Subcutaneous adipose tissue (tissue), 4 donors: ENCODE measurements around the gene ZNF611. TPM values are rescaled to one million over a fixed set of nuclear protein-coding genes. Genes with fewer than 3 reads are reported as not detected.

ENCODE experiments used
- CTCF ChIP-seq: fragments of 450-650 bp; IDR thresholded peaks from one replicate; pipeline ENCODE4 v1.5.1; 2016; ENCODE audit warnings: low read depth, mild to moderate bottlenecking, control low read depth, antibody characterized with exemption, moderate library complexity
- total RNA-seq, 4 donors: library from RNA; depleted of rRNA; stranded (reverse); fragments of >200 nt; gene quantifications; one replicate each; pipeline ENCODE4 v1.1.0, GENCODE V29; 2016

Gene ZNF611
- total RNA-seq, 4 donors from 2014 or later, result 13.9 to 21.7 (median 16.9) TPM

GRCh38 chr19:52662631-52663030 lies 72.2 kb downstream of the ZNF611 start:
- no peak for TF ChIP-seq CTCF

- TF ChIP-seq CTCF, result no peak
These were observed 73.9 kb downstream of the ZNF611 start for GRCh38 chr19:52660981-52661380.

GRCh38 chr19:52659013-52659412 lies 75.8 kb downstream of the ZNF611 start:
- no peak for TF ChIP-seq CTCF

- no peak for TF ChIP-seq CTCF
These were observed 76.2 kb downstream of the ZNF611 start for GRCh38 chr19:52658595-52658994.

GRCh38 chr19:52653161-52653560 lies 81.7 kb downstream of the ZNF611 start:
- no peak for TF ChIP-seq CTCF

Other genes with a start within 250 kb of the ZNF611 start
- gene ZNF808, start 207.4 kb downstream of the ZNF611 start, total RNA-seq, result 10 to 100 TPM; 21.4 to 29.7 (median 26.9) TPM
- gene ZNF701, start 164.8 kb downstream of the ZNF611 start, total RNA-seq, result 10 to 100 TPM; 12.2 to 21.1 (median 17.6) TPM
- gene ZNF83, start 96.7 kb downstream of the ZNF611 start, total RNA-seq, result 10 to 100 TPM; 54.8 to 85.4 (median 58.8) TPM
- 10 to 100 TPM in 3 of 4 donors, 1 to 10 TPM in 1; 8.5 to 10.6 (median 10.3) TPM for gene ZNF600, start 51.7 kb upstream of the ZNF611 start, total RNA-seq
- 10 to 100 TPM in 3 of 4 donors, 1 to 10 TPM in 1; 8.5 to 17.9 (median 14.2) TPM for gene ZNF28, start 86.6 kb upstream of the ZNF611 start, total RNA-seq
- 10 to 100 TPM; 10.9 to 17.0 (median 15.5) TPM for gene ZNF468, start 122.6 kb upstream of the ZNF611 start, total RNA-seq
- 10 to 100 TPM in 1 of 4 donors, 1 to 10 TPM in 3; 5.3 to 13.9 (median 7.4) TPM for gene ZNF320, start 162.6 kb upstream of the ZNF611 start, total RNA-seq
- gene ZNF888, start 188.4 kb upstream of the ZNF611 start, total RNA-seq, result 1 to 10 TPM; 3.4 to 6.3 (median 4.9) TPM
- gene ZNF816, start 227.8 kb upstream of the ZNF611 start, total RNA-seq, result 10 to 100 TPM in 1 of 4 donors, 1 to 10 TPM in 3; 4.7 to 10.8 (median 6.7) TPM